Measurements from ENCODE around the gene SLC1A7.

DNA sequence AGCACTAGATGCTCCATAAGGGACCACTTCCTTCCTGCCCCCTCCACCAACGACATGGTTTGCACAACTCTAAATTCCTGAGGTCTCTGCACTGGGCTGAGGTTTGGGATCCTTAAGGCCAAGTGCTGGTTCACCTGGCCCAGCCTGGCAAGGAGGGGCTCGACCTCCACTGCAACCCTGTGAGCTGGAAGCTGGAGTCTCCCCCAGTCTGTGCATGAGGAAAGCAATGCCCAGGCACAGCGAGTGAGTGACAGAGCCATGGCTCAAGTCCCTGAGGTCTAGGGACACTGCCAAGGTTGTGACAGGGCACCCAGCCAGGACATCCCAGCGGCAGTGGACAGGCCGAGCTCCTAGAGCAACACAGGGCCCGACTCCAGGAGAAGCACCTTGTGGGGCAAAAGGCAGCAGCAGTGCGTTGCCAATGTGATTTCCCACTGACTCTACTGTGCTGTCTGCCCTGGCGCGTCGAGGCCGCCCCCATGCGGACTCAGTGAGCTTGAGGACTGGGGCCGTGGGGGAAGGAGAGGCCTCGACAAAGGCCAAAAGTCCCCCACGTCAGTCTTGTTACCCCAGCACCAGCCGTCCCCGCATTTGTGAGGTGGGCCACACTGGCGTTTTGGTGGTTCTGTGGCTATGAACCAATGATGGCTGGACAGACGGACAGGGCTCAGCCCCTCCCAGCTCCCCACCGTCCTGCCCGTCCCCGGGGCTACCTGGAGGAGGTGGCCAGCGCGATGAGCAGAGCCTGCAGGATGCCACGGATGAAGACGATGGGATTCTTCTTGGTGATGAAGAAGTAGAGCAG lies 50.4 kb downstream of the SLC1A7 start:
- TF ChIP-seq, protein P1, sequence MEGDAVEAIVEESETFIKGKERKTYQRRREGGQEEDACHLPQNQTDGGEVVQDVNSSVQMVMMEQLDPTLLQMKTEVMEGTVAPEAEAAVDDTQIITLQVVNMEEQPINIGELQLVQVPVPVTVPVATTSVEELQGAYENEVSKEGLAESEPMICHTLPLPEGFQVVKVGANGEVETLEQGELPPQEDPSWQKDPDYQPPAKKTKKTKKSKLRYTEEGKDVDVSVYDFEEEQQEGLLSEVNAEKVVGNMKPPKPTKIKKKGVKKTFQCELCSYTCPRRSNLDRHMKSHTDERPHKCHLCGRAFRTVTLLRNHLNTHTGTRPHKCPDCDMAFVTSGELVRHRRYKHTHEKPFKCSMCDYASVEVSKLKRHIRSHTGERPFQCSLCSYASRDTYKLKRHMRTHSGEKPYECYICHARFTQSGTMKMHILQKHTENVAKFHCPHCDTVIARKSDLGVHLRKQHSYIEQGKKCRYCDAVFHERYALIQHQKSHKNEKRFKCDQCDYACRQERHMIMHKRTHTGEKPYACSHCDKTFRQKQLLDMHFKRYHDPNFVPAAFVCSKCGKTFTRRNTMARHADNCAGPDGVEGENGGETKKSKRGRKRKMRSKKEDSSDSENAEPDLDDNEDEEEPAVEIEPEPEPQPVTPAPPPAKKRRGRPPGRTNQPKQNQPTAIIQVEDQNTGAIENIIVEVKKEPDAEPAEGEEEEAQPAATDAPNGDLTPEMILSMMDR (IDR thresholded peaks at IDR 0.05), result no peak
- TF ChIP-seq POLR2A (IDR thresholded peaks at IDR 0.05) (no peak), EP300 (IDR thresholded peaks at IDR 0.05) (no peak)
